ENCODE data around the gene FHIT.

DNA sequence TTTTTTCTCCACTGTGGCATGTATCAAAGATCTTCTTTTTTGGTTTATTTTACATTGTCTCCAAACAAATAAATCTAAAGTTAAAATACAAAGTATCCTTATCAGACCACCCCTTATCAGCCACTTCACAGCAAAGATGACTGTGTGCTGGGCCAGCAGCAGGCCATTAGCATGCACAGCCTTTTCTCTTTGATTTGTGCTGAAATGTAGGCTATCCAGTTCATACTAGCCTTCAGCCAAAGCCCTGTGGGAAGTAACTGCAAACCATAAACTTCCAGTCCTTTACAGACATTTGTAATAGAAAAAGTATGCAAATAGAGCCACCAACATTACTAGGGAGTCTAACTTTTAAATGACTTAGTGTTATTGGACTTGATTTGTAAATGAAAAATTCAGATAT lies 816.3 kb downstream of the FHIT start:
- TF ChIP-seq, protein P1, sequence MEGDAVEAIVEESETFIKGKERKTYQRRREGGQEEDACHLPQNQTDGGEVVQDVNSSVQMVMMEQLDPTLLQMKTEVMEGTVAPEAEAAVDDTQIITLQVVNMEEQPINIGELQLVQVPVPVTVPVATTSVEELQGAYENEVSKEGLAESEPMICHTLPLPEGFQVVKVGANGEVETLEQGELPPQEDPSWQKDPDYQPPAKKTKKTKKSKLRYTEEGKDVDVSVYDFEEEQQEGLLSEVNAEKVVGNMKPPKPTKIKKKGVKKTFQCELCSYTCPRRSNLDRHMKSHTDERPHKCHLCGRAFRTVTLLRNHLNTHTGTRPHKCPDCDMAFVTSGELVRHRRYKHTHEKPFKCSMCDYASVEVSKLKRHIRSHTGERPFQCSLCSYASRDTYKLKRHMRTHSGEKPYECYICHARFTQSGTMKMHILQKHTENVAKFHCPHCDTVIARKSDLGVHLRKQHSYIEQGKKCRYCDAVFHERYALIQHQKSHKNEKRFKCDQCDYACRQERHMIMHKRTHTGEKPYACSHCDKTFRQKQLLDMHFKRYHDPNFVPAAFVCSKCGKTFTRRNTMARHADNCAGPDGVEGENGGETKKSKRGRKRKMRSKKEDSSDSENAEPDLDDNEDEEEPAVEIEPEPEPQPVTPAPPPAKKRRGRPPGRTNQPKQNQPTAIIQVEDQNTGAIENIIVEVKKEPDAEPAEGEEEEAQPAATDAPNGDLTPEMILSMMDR (IDR thresholded peaks at IDR 0.05) = no peak
- TF ChIP-seq POLR2A (IDR thresholded peaks at IDR 0.05) = no peak
